TTC549 (cell line): Measurements from ENCODE around the gene WDR6.

Experiments used
- FAIRE-seq: peaks from 2 replicates; lab custom pipeline; 2012; peaks lifted over from hg19 to GRCh38; lab: Jason Lieb, UNC

Gene WDR6

DNA sequence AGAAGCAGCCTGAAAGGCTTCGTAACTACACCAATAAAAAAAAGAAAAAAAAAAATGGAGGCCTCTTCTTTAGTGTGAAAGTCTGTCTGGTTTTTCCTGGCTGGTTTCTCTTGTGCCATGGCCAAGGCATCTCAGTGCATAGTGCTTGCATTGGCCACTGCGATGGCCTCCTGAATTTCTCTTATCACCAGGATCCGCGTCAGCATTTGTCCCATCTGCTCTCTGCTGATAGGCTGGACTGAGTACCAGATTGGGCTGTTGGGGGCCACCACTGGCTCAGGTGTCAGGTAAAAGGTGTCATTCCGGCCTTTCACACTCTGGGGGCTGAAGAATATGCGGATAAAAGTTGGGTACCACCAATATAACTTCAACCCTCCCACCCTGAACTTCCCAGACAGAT, 23.1 kb downstream of the WDR6 start:
- FAIRE-seq, result no peak

DNA sequence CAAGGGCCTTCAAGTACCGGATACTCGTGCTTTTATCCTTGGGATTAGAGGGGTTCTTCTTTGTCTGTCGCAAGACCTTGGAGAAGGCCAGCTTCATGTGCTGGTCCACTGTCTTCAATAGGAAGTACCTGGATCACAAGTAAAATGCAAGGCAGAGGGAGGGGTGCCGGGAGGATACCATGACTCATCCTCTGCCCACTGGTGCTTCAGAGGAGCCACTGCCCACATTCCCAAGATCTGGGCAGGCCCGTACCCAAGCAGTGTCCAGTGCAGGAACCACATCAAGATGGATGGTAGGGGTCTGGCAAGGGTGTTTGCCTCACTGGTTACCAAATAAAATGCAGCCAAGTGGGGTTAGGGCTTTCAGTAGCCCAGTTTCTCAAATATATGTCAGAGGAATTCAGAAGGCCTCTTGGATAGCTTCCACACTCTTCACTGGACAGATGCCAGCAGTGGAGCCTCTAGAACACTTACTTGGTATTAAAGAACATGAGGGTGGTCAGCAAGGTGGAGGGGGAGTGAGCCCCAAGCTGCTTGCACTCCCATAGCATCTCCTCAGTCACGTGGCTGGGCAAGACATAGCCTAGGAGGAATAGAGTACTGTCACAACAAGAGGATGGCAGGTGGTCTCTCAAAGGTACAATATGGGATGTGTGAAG, 25.6 kb downstream of the WDR6 start:
- FAIRE-seq, result no peak

DNA sequence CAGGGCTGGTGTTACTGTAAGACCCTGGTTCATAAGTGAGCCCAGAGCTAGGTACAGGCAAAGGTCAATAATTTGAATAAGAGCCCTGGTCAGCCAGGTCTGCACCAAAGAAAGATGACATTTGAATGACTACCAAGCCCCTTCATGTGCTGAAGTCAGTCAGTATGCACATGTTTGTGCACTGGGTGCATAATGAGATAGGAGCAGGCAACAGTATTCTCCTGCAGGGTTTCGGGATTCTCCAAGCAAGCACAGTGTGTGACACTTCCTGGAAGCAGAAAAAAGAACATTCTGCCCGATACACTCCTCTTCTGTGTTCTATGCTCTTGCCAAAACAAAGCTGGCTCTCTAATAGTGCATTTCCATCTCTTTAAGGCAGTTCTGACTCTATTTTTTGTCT, 27.5 kb downstream of the WDR6 start:
- no peak for FAIRE-seq

DNA sequence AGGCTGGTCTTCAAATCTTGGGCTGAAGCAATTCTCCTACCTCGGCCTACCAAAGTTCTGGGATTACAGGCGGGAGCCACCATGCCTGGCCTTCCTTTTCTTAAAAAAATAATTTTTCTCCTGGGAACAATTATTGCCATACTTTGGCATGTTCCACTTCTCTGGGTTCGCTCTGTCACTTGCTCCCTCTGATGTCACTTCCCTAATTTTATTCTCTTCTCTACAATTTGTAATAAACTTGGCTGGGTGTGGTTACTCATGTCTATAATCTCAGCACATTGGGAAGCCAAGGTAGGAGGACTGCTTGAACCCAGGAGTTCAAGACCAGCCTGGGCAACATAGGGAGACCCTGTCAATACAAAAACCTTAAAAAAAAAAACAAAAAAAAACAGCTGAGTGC, 28.1 kb downstream of the WDR6 start:
- FAIRE-seq, result no peak

DNA sequence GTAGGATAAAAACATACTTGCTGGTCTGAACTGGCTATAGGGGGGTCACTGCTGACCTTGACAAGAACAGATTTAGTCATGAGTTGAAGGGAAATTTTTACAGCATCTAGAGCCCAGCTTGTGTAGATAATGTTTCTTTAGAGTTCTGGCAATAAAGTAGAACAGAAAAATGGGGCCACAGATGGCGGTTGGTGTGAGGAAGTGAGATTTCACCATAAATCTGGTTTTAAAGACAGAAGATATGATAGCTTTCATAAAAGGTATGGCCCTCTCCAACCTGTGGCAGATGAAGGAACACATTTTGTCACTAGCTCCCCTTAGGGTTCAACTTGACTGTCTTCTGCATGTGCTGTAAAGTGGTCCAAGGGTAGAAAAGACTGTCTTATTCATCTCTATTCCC, 46.4 kb downstream of the WDR6 start:
- no peak for FAIRE-seq

DNA sequence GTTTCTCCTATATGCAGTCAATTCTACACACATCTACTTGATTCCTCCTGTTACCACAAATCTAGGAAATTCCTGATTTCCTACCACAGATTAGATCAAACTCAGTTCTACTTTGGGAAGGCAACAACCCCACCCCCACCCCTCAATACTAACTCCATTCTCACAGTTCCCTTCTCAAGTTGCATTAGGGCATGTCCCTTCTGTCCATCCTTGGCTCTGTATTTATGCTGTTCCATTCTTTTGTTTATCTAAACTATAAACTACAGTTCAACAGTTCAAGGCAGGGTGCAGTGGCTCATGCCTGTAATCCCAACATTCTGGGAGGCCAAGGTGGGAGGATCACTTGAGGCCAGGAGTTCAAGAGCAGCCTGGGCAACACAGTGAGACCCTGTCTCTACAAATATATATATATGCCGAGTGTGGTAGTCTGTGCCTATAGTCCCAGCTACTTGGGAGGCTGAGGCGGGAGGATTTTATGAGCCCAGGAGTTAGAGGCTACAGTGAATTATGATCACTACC, 47.2 kb downstream of the WDR6 start:
- FAIRE-seq, result no peak

DNA sequence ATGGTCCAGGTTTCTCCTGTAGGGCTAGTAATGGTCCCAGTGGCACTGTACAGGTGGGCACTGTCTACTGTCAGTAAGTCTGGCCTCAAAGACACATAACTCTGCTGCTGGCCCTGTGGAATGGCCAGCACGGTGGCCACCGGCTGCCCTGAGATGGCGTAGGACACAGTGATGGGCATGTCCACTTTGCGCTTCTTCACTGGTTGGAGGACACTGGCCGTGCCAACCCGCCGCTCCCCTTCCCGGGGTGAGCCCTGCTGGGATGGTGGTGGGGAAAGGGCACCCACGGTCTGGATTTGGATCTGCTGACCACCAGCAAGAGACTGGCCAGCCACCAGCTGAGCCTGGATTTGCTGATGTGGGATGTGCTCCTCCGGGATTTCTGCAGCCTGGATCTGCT, 50.1 kb downstream of the WDR6 start:
- FAIRE-seq, result no peak

DNA sequence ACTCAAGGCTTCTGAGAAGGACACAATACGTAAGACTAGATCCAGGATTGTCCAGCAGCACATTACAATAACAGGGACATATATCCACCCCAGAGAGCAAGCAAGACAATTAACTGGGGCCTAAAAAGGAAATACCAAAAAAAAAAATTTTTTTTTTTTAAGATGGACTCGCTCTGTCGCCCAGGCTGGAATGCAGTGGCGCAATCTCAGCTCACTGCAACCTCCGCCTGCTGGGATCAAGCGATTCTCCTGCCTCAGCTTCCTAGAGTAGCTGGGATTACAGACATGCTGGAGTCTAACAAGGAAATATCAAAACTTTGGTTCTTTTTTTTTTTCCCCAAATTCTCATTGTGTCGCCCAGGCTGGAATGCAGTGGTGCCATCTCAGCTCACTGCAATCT, 50.8 kb downstream of the WDR6 start:
- no peak for FAIRE-seq
